H1 (cell line): ENCODE data around the gene BAD. TPM values are rescaled to one million over a fixed set of nuclear protein-coding genes. Genes with fewer than 3 reads are reported as not detected.

Experiments used
- CTCF ChIA-PET: fragments of 300-600 bp; sonication (Branson Sonifier 250); formaldehyde crosslinking; loops from one replicate; lab custom pipeline; 2021; ENCODE audit not compliant: partially characterized antibody; lab: Charles Lee
- POLR2A ChIA-PET: fragments of 300-600 bp; sonication (Branson Sonifier 250); formaldehyde crosslinking; loops from one replicate; lab custom pipeline; 2021; ENCODE audit warnings: inconsistent platforms; ENCODE audit not compliant: partially characterized antibody; lab: Charles Lee
- DNase-seq, 2 experiments: peaks; one replicate each; pipeline versions ENCODE4 v3.0.0 to v3.0.0-alpha.2; 2010 to 2022; ENCODE audit warnings: low spot score in 2 of 2, low read depth in 1 of 2, mixed read lengths in 1 of 2
- FAIRE-seq: peaks from 2 replicates; lab custom pipeline; 2011; peaks lifted over from hg19 to GRCh38; lab: Jason Lieb, UNC
- H2AFZ ChIP-seq: 2 replicates; pipeline ENCODE4 v1.8.1; 2012; ENCODE audit warnings: low read length, inconsistent platforms
- H2AK5ac ChIP-seq: 2 replicates; pipeline ENCODE4 v1.6.1; 2013; ENCODE audit warnings: low read depth, low read length
- H2BK120ac ChIP-seq: replicated peaks from 2 replicates; pipeline ENCODE3; 2013; ENCODE audit warnings: low read depth, low read length, inconsistent platforms
- H2BK12ac ChIP-seq: 2 replicates; pipeline ENCODE4 v1.6.1; 2013; ENCODE audit warnings: low read depth, low read length
- H2BK15ac ChIP-seq: 2 replicates; pipeline ENCODE4 v1.6.1; 2013; ENCODE audit warnings: low read length
- H2BK20ac ChIP-seq: 2 replicates; pipeline ENCODE4 v1.6.1; 2013; ENCODE audit warnings: low read length
- H2BK5ac ChIP-seq: 2 replicates; pipeline ENCODE4 v1.6.1; 2013; ENCODE audit warnings: low read depth, low read length
- H3K14ac ChIP-seq: 2 replicates; pipeline ENCODE4 v1.6.1; 2013; ENCODE audit warnings: inconsistent platforms; ENCODE audit not compliant: insufficient read length
- H3K18ac ChIP-seq: 2 replicates; pipeline ENCODE4 v1.6.1; 2013; ENCODE audit warnings: low read length; ENCODE audit errors: extremely low read depth
- H3K23ac ChIP-seq: 2 replicates; pipeline ENCODE4 v1.6.1; 2013; ENCODE audit warnings: inconsistent platforms; ENCODE audit not compliant: insufficient read length
- H3K23me2 ChIP-seq: 2 replicates; pipeline ENCODE4 v1.6.1; 2013; ENCODE audit warnings: low read depth, low read length
- H3K27ac ChIP-seq: 2 replicates; pipeline ENCODE4 v1.6.1; 2011; ENCODE audit warnings: low read depth, low read length, inconsistent platforms
- H3K27me3 ChIP-seq, 4 experiments: replicated peaks in 1 of 4; 1 replicate in 1 of 4; 2 replicates in 3 of 4; pipeline versions ENCODE4 v1.6.1 to v1.8.1; 2011 to 2013; ENCODE audit warnings: low read length in 3 of 4, mild to moderate bottlenecking in 3 of 4, inconsistent platforms in 2 of 4, mixed read lengths in 2 of 4, moderate library complexity in 1 of 4; ENCODE audit not compliant: control insufficient read depth in 3 of 4, insufficient read depth in 3 of 4; ENCODE audit errors: extremely low read depth in 1 of 4
- H3K36me3 ChIP-seq, 4 experiments: 2 replicates each; pipeline versions ENCODE4 v1.6.1 to v1.8.1; 2011 to 2013; ENCODE audit warnings: mild to moderate bottlenecking in 4 of 4, low read length in 3 of 4, moderate library complexity in 2 of 4, control low read depth in 1 of 4, inconsistent platforms in 1 of 4; ENCODE audit not compliant: insufficient read depth in 4 of 4, control insufficient read depth in 2 of 4
- H3K4ac ChIP-seq: replicated peaks from 2 replicates; pipeline ENCODE3; 2013; ENCODE audit warnings: low read length, low read depth, mixed read lengths, inconsistent platforms; ENCODE audit not compliant: insufficient read length
- H3K4me1 ChIP-seq, 4 experiments: replicated peaks in 1 of 4; 1 replicate in 1 of 4; 2 replicates in 3 of 4; pipeline versions ENCODE4 v1.6.1 to v1.8.1; 2011 to 2013; ENCODE audit warnings: low read length in 3 of 4, inconsistent platforms in 2 of 4, mixed read lengths in 1 of 4; ENCODE audit not compliant: insufficient read depth in 4 of 4, control insufficient read depth in 3 of 4
- H3K4me2 ChIP-seq, 2 experiments: 2 replicates each; pipeline versions ENCODE4 v1.6.1 to v1.8.1; 2011 to 2013; ENCODE audit warnings: low read depth in 2 of 2, low read length in 2 of 2, control low read depth in 1 of 2, inconsistent platforms in 1 of 2, mild to moderate bottlenecking in 1 of 2; ENCODE audit not compliant: insufficient read depth in 1 of 2
- H3K4me3 ChIP-seq, 4 experiments: fragments of 200-600, 300-600 bp in 1 of 4; sonication (generic), shearing (Covaris generic), sonication (Bioruptor Twin) in 1 of 4; 2 replicates each; pipeline versions ENCODE4 v1.5.1 to v1.8.1; 2011 to 2016; ENCODE audit warnings: low read length in 4 of 4, low read depth in 3 of 4, control low read depth in 2 of 4, inconsistent platforms in 2 of 4, mild to moderate bottlenecking in 2 of 4, mixed read lengths in 1 of 4, moderate library complexity in 1 of 4; ENCODE audit not compliant: insufficient read depth in 2 of 4; ENCODE audit errors: extremely low read depth in 1 of 4
- H3K56ac ChIP-seq: replicated peaks from 2 replicates; pipeline ENCODE3; 2013; ENCODE audit warnings: low read depth, mild to moderate bottlenecking, mixed read lengths, low read length, inconsistent platforms; ENCODE audit not compliant: insufficient read length
- H3K79me1 ChIP-seq: 2 replicates; pipeline ENCODE4 v1.6.1; 2013; ENCODE audit warnings: low read depth, low read length, control low read depth
- H3K79me2 ChIP-seq, 2 experiments: 2 replicates each; pipeline versions ENCODE4 v1.6.1 to v1.8.1; 2012 to 2013; ENCODE audit warnings: low read length in 2 of 2, mild to moderate bottlenecking in 2 of 2, inconsistent platforms in 1 of 2; ENCODE audit not compliant: insufficient read depth in 2 of 2, control insufficient read depth in 1 of 2
- H3K9ac ChIP-seq, 4 experiments: replicated peaks in 1 of 4; 1 replicate in 1 of 4; 2 replicates in 3 of 4; pipeline versions ENCODE4 v1.6.1 to v1.8.1; 2011 to 2013; ENCODE audit warnings: low read depth in 3 of 4, low read length in 3 of 4, control low read depth in 2 of 4, mild to moderate bottlenecking in 2 of 4, moderate library complexity in 2 of 4, inconsistent platforms in 1 of 4; ENCODE audit errors: extremely low read depth in 1 of 4
- H3K9me3 ChIP-seq, 2 experiments: 2 replicates each; pipeline versions ENCODE4 v1.6.1 to v1.8.1; 2012 to 2013; ENCODE audit warnings: mild to moderate bottlenecking in 2 of 2, moderate library complexity in 2 of 2, control low read depth in 1 of 2, inconsistent platforms in 1 of 2, low read depth in 1 of 2, low read length in 1 of 2, mixed read lengths in 1 of 2; ENCODE audit not compliant: insufficient read depth in 2 of 2
- H4K20me1 ChIP-seq, 2 experiments: replicated peaks in 1 of 2; 2 replicates each; pipeline versions ENCODE3 to v1.8.1; 2011 to 2013; ENCODE audit warnings: inconsistent platforms in 2 of 2, low read length in 2 of 2, mild to moderate bottlenecking in 1 of 2; ENCODE audit not compliant: insufficient read depth in 2 of 2, control insufficient read depth in 1 of 2
- H4K5ac ChIP-seq: 2 replicates; pipeline ENCODE4 v1.6.1; 2013; ENCODE audit warnings: low read length, low read depth, mixed read lengths, inconsistent platforms; ENCODE audit not compliant: insufficient read length
- H4K8ac ChIP-seq: 2 replicates; pipeline ENCODE4 v1.8.0; 2013; ENCODE audit warnings: mild to moderate bottlenecking, moderate library complexity, low read length, inconsistent platforms; ENCODE audit not compliant: insufficient read depth; ENCODE audit errors: extremely low read depth
- H4K91ac ChIP-seq: replicated peaks from 2 replicates; pipeline ENCODE3; 2013; ENCODE audit warnings: low read length, mixed read lengths, inconsistent platforms; ENCODE audit not compliant: insufficient read length
- RBBP5 ChIP-seq: IDR thresholded peaks from 2 replicates; pipeline ENCODE4 v1.7.1; 2012; ENCODE audit warnings: low read depth, mild to moderate bottlenecking, inconsistent platforms, low read length, moderate library complexity, borderline replicate concordance
- TAF7 ChIP-seq: optimal IDR thresholded peaks from 2 replicates; pipeline ENCODE3; 2011; ENCODE audit warnings: low read depth, mild to moderate bottlenecking, inconsistent platforms, low read length, moderate library complexity, borderline replicate concordance
- WGBS, 2 experiments: shearing (Covaris generic) in 1 of 2; methylation state at CpG; one replicate each; pipeline versions ENCODE4 v1.1.6 to v1.1.7; 2013 to 2015; ENCODE audit warnings: low lambda C conversion rate in 2 of 2, mixed read lengths in 2 of 2, inconsistent platforms in 1 of 2, low coverage in 1 of 2, missing lambda C conversion rate in 1 of 2; ENCODE audit not compliant: insufficient replicate concordance in 2 of 2, insufficient coverage in 1 of 2, insufficient read length in 1 of 2; ENCODE audit errors: extremely low coverage in 1 of 2, missing lambda C conversion rate in 1 of 2; 5-methylcytosine and 5-hydroxymethylcytosine counted together
- polyA plus RNA-seq, 7 experiments: library from polyadenylated mRNA; depleted of rRNA in 3 of 7; stranded (reverse) in 5 of 7; unstranded in 2 of 7; fragments of >200 nt in 5 of 7; fragments of 200-250 nt in 2 of 7; gene quantifications; 1 replicate in 5 of 7; 2 replicates in 1 of 7; 4 replicates in 1 of 7; pipeline versions ENCODE4 v1.2.1 to v1.2.3, GENCODE V29; 2011 to 2013; ENCODE audit warnings: missing spikeins in 2 of 7, mixed read lengths in 2 of 7
- total RNA-seq: library from RNA; stranded (reverse); fragmentation: NEBNext Ultra II Directional; extraction: Animal tissue kit (Norgen Biotek cat#: 25700); gene quantifications from 2 replicates; pipeline ENCODE4 v1.2.1, GENCODE V29; 2021
- TF ChIP-seq, protein P1 (sequence below): IDR thresholded peaks from 2 replicates; pipeline ENCODE4 v1.6.1; 2012; ENCODE audit warnings: low read length, inconsistent platforms

The BAD gene
- total and polyA plus RNA-seq, 2 of the 8 experiments (the other 6 are each of a cell fraction or from before 2014, with no cell fraction given): 23.1 to 33.7 TPM

DNA sequence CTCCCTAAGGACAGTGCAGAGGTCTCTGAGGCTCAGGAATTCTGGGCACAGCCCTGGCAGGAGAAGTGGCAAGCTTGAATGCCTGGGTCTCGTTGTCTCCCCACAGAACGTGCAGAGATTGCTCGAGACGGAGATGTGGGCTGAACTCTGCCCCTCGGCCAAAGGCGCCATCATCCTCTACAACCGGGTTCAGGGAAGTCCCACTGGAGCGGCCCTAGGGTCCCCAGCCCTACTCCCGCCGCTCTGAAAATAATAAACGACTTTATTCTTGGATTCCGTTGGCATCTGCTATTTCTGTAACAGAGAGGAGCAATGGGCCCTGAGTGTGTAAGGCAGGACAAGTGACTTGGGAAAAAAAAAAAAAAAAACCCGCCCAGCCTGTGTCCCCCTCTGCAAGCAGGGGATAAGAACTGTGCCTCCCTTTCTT is 54.7 kb downstream of the BAD start:
- Histone ChIP-seq H4K8ac (peak overlapping the region; percentile 73; the same call in 1 of the 2 replicates), H4K91ac (no peak overlapping the region), H3K14ac (no peak overlapping the region), H3K79me2 (no peaks in the 10 kb centered on the region), H3K23ac (no peak overlapping the region), H2AFZ (no peak overlapping the region), H3K9me3 (no peaks in the 10 kb centered on the region), H2AK5ac (no peak overlapping the region), H3K4me3 (peak overlapping the region; percentile 70 to 80 (median 76); a peak in 7 of 8 replicates), H3K4me2 (peak overlapping the region; percentile 87 to 97), H3K4ac (no peak overlapping the region), H4K20me1 (peaks cover 0 to 2% of the 10 kb centered on the region in 2 experiments), H2BK120ac (no peak overlapping the region), H4K5ac (no peak overlapping the region)
- DNase-seq: no peak
- no peak for FAIRE-seq
- TF ChIP-seq TAF7: peak; percentile 22
- TF ChIP-seq, protein P1, sequence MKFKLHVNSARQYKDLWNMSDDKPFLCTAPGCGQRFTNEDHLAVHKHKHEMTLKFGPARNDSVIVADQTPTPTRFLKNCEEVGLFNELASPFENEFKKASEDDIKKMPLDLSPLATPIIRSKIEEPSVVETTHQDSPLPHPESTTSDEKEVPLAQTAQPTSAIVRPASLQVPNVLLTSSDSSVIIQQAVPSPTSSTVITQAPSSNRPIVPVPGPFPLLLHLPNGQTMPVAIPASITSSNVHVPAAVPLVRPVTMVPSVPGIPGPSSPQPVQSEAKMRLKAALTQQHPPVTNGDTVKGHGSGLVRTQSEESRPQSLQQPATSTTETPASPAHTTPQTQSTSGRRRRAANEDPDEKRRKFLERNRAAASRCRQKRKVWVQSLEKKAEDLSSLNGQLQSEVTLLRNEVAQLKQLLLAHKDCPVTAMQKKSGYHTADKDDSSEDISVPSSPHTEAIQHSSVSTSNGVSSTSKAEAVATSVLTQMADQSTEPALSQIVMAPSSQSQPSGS: no peak
- TF ChIP-seq RBBP5: no peak
- TF ChIP-seq, all 59 proteins: peak for 1
- Histone ChIP-seq H2BK15ac (no peak overlapping the region), H3K27ac (no peak overlapping the region), H2BK5ac (no peak overlapping the region), H2BK20ac (no peak overlapping the region), H3K23me2 (peaks cover 21% of the 10 kb centered on the region), H3K79me1 (no peaks in the 10 kb centered on the region; the same call in 1 of the 2 replicates), H3K18ac (peak overlapping the region; percentile 71), H2BK12ac (no peak overlapping the region), H3K27me3 (peaks cover 0 to 9% (median 6%) of the 10 kb centered on the region in 4 experiments; a peak in 4 of 7 replicates), H3K56ac (no peak overlapping the region), H3K36me3 (no peaks in the 10 kb centered on the region), H3K9ac (no peak overlapping the region; a peak in 1 of 7 replicates), H3K4me1 (peaks cover 0 to 37% (median 18%) of the 10 kb centered on the region in 4 experiments; a peak in 6 of 7 replicates)
- 67% methylated on average over 12 of the region's 13 CpGs; no CpG with 5 or more reads in 1 of the 2 experiments for WGBS, 2 experiments
- ChIA-PET POLR2A (interaction anchor here (0.9 to 11.9 kb wide), 3 partner anchors 17 to 38 kb away, joined by 3 to 190 read pairs (median 3); partner anchors contain the start of genes FERMT3, FKBP2, PLCB3 and PPP1R14B), CTCF (interaction anchor here (1.0 to 8.6 kb wide), 2 partner anchors 23 to 39 kb away, joined by 5 to 51 read pairs; partner anchors contain the start of gene FERMT3)
